WTC11 (cell line): ENCODE measurements around the gene HLA-C. TPM values are rescaled to one million over a fixed set of nuclear protein-coding genes. Genes with fewer than 3 reads are reported as not detected.
A peak's percentile ranks its signal among the peaks of the same experiment; 100 is the strongest.

Experiments used
- ATAC-seq: fragments of 200-7000 bp; cut with Tn5 transposase; 2 replicates; pipeline ENCODE4 v1.10.0; 2021; ENCODE audit warnings: mild to moderate bottlenecking, moderate library complexity
- CTCF ChIA-PET: fragments of 300-600 bp; sonication (Branson Sonifier 250); formaldehyde crosslinking; loops from one replicate; lab custom pipeline; 2021; ENCODE audit warnings: antibody characterized with exemption; lab: Charles Lee
- POLR2A ChIA-PET: fragments of 350-600 bp; sonication (Branson Sonifier 250); formaldehyde crosslinking; loops from one replicate; lab custom pipeline; 2021; ENCODE audit warnings: antibody characterized with exemption; lab: Charles Lee
- DNase-seq: peaks from one replicate; pipeline ENCODE4 v3.0.0; 2021; ENCODE audit warnings: low spot score
- H3K27ac Mint-ChIP-seq: 2 replicates; pipeline ENCODE4 v1.8.0; 2021; ENCODE audit warnings: mixed read lengths
- H3K27me3 Mint-ChIP-seq: 2 replicates; pipeline ENCODE4 v1.8.0; 2021; ENCODE audit warnings: low read depth, mild to moderate bottlenecking, moderate library complexity, mixed read lengths
- H3K36me3 Mint-ChIP-seq: 2 replicates; pipeline ENCODE4 v1.8.0; 2021; ENCODE audit warnings: mixed read lengths
- H3K4me1 Mint-ChIP-seq: 2 replicates; pipeline ENCODE4 v1.8.0; 2022; ENCODE audit warnings: mixed read lengths
- H3K4me3 Mint-ChIP-seq: 2 replicates; pipeline ENCODE4 v1.8.0; 2021; ENCODE audit warnings: mild to moderate bottlenecking, moderate library complexity, mixed read lengths
- H3K9me3 Mint-ChIP-seq: 2 replicates; pipeline ENCODE4 v1.8.0; 2021; ENCODE audit warnings: mixed read lengths
- AFF4 ChIP-seq: sonication (generic); formaldehyde crosslinking; IDR thresholded peaks from 2 replicates; pipeline ENCODE4 v1.8.1; 2023; ENCODE audit warnings: mild to moderate bottlenecking, missing genetic modification reagents, borderline replicate concordance
- CBFB ChIP-seq: sonication (generic); formaldehyde crosslinking; IDR thresholded peaks from 2 replicates; pipeline ENCODE4 v1.8.1; 2022; ENCODE audit warnings: mild to moderate bottlenecking, low read depth, missing genetic modification reagents
- CREB1 ChIP-seq: sonication (generic); formaldehyde crosslinking; IDR thresholded peaks from 2 replicates; pipeline ENCODE4 v1.8.0; 2023; ENCODE audit warnings: mild to moderate bottlenecking, missing genetic modification reagents
- CTCF ChIP-seq: fragments of 200-600 bp; IDR thresholded peaks from 2 replicates; pipeline ENCODE4 v1.8.0; 2022; ENCODE audit warnings: antibody characterized with exemption
- FOXP4 ChIP-seq: sonication (generic); formaldehyde crosslinking; IDR thresholded peaks from 2 replicates; pipeline ENCODE4 v1.8.0; 2022; ENCODE audit warnings: mild to moderate bottlenecking, missing genetic modification reagents
- IRF2 ChIP-seq: sonication (generic); formaldehyde crosslinking; IDR thresholded peaks from 2 replicates; pipeline ENCODE4 v1.8.0; 2022; ENCODE audit warnings: low read depth, missing genetic modification reagents, borderline replicate concordance
- MXD4 ChIP-seq: fragments of 250-450 bp; sonication (Bioruptor Pico); IDR thresholded peaks from 2 replicates; pipeline ENCODE4 v1.8.0; 2021; ENCODE audit warnings: mild to moderate bottlenecking, moderate library complexity, borderline replicate concordance
- NFYB ChIP-seq: sonication (generic); formaldehyde crosslinking; conservative IDR thresholded peaks from 2 replicates; pipeline ENCODE4 v1.8.0; 2022; ENCODE audit warnings: low read depth, missing genetic modification reagents
- SMAD3 ChIP-seq: sonication (generic); formaldehyde crosslinking; IDR thresholded peaks from 2 replicates; pipeline ENCODE4 v1.8.0; 2022; ENCODE audit warnings: missing genetic modification reagents, mild to moderate bottlenecking, borderline replicate concordance
- ZNF121 ChIP-seq: sonication (generic); formaldehyde crosslinking; IDR thresholded peaks from 2 replicates; pipeline ENCODE4 v1.8.0; 2023; ENCODE audit warnings: missing genetic modification reagents
- ZNF532 ChIP-seq: fragments of 250-450 bp; sonication (Bioruptor Pico); IDR thresholded peaks from 2 replicates; pipeline ENCODE4 v1.9.0; 2021; ENCODE audit warnings: mild to moderate bottlenecking, borderline replicate concordance
- ZNF671 ChIP-seq: fragments of 250-450 bp; sonication (Bioruptor Pico); IDR thresholded peaks from 2 replicates; pipeline ENCODE4 v1.8.0; 2021; ENCODE audit warnings: mild to moderate bottlenecking
- total RNA-seq: library from RNA; stranded (reverse); gene quantifications from 3 replicates; pipeline ENCODE4 v1.2.3, GENCODE V29; 2021
- TF ChIP-seq, protein P1 (sequence below): sonication (generic); formaldehyde crosslinking; IDR thresholded peaks from 2 replicates; pipeline ENCODE4 v1.8.1; 2023; ENCODE audit warnings: mild to moderate bottlenecking, missing genetic modification reagents, moderate library complexity

The HLA-C gene
- total RNA-seq, 1 experiment from 2014 or later = 82.9 TPM

DNA sequence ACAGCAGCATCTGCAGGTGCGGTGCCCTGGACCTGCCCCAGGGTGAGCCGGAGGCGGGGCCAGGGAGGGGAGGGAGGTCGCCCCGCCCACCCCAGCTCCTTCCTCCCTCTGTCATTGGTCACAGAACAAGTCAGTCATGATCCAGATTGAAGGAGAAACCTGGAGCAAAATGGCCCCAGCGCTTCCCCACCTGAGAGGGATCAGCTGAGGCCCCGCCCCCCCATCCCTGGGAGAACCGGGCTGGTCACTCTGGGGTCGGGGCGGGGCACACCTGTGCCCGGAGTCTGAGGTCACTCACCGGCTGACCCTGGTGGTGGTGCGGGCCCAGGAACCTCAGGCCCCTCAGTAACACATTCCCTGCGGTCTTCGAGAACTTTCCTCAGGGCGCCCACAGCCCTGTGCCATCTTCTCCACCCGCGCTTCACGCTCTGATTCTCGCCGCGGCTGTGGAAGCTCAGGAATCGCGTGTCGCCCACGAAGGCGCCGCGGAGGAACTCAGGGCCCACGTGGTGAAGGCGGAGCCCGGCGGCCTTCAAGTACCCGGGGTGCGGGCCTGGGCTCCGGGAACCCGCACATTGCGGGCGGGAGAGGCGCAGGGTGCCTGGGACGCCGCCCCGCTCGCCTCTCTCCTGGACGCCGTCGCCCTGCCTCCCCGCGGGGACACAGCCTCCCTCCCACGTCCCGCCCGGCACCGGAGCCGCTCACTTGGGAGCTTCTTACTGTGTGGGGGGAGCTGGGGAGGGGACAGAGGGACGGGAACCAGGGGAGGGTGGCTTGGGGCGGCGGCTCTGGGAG, 36.4 kb upstream of the HLA-C start (continued):
- no peak for TF ChIP-seq CTCF
- TF ChIP-seq ZNF532 (CRISPR knock-in tag) = no peak
- no peak for TF ChIP-seq CREB1 (CRISPR knock-in tag)
- TF ChIP-seq CBFB (CRISPR knock-in tag) = no peak
- no peak for TF ChIP-seq AFF4 (CRISPR knock-in tag)
- peak; percentile 65 for TF ChIP-seq NFYB (CRISPR knock-in tag)
- TF ChIP-seq ZNF671 = no peak
- no peak for TF ChIP-seq SMAD3 (CRISPR knock-in tag)
- TF ChIP-seq ZNF121 (CRISPR knock-in tag) = no peak
- no peak for TF ChIP-seq MXD4

GRCh38 chr6:31307669-31308049, 35.8 kb upstream of the HLA-C start:
- Mint-ChIP-seq H3K4me1 (no peaks in the 10 kb centered on the region), H3K27me3 (peaks cover 51% of the 10 kb centered on the region)
- peak; percentile 7; the same call in 1 of the 2 replicates for ATAC-seq
- CTCF ChIA-PET = interaction anchor here (0.9 to 3.0 kb wide), 5 partner anchors 37 to 220 kb away, joined by 3 to 11 read pairs (median 3); no protein-coding TSS in a partner anchor
- TF ChIP-seq ZNF121 (CRISPR knock-in tag) = no peak
- no peak for TF ChIP-seq FOXP4 (CRISPR knock-in tag)
- TF ChIP-seq, protein P1, sequence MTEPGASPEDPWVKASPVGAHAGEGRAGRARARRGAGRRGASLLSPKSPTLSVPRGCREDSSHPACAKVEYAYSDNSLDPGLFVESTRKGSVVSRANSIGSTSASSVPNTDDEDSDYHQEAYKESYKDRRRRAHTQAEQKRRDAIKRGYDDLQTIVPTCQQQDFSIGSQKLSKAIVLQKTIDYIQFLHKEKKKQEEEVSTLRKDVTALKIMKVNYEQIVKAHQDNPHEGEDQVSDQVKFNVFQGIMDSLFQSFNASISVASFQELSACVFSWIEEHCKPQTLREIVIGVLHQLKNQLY = no peak
- no peak for TF ChIP-seq IRF2 (CRISPR knock-in tag)
- TF ChIP-seq, all 79 proteins: peak for 0
- no peaks in the 10 kb centered on the region for H3K9me3 Mint-ChIP-seq
- POLR2A ChIA-PET = no interaction called here
- H3K36me3 Mint-ChIP-seq = no peaks in the 10 kb centered on the region
- H3K4me3 Mint-ChIP-seq = peak overlapping the region; percentile 71
- H3K27ac Mint-ChIP-seq = no peak overlapping the region
- DNase-seq = no peak
